Left renal pelvis (tissue), 4 donors: Measurements from ENCODE around the gene COL4A3. TPM values are rescaled to one million over a fixed set of nuclear protein-coding genes. Genes with fewer than 3 reads are reported as not detected.

ENCODE experiments used
- DNase-seq, 4 donors: peaks; one replicate each; pipeline ENCODE4 v3.0.0-alpha.2; 2013; ENCODE audit warnings: low read depth in 4 of 4, low spot score in 3 of 4
- polyA plus RNA-seq, 4 donors: library from polyadenylated mRNA; unstranded; fragments of 120-200 nt; gene quantifications; one replicate each; pipeline ENCODE4 v1.2.1, GENCODE V29; 2013; ENCODE audit not compliant: insufficient read length in 4 of 4

COL4A3 gene
- 10 to 100 TPM in 3 of 4 donors, 1 to 10 TPM in 1; 1.6 to 65.0 (median 48.5) TPM for polyA plus RNA-seq

DNA sequence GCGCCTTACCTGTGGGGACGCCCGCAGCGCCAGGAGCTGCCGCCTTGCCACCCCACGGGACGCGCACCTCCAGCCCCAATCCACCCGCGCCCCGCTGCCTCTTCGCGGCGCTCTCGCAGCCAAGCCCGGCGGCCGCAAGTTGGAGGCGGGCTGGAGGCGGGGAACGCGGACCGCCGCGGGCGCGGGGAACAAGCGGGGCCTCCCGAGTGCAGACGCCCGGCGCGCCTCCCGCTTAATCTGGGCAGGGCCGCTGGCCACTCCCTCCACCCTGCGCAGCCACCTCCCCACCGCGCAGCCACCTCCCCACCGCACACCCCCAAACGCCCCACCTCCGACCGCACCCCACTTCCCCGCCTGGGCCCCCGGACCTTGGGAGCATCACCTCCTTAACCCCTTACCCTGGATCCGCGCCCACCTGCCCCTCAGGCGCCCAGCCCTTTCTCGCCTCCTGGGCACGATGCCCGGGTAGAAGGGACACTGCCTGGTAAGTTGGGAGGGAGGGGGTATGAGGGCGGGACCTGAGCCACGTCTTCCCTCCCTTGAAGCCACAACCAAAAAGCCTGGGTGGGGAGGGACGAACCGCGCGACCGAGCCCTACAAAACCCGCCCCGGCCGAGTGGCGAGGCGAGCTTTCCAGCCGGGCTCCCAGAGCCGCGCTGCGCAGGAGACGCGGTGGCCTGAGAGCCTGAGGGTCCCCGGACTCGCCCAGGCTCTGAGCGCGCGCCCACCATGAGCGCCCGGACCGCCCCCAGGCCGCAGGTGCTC is at the start of gene COL4A3, which contains the start of gene COL4A4:
Gene COL4A3 (plus strand): TSS at position 627 of the 765 bp plus-strand sequence. CDS start 103 bp downstream, at position 730.
Gene COL4A4 (minus strand): TSS at position 208 of the 765 bp plus-strand sequence. CDS start 16,722 bp downstream, outside the sequence.
- DNase-seq, result no peak

DNA sequence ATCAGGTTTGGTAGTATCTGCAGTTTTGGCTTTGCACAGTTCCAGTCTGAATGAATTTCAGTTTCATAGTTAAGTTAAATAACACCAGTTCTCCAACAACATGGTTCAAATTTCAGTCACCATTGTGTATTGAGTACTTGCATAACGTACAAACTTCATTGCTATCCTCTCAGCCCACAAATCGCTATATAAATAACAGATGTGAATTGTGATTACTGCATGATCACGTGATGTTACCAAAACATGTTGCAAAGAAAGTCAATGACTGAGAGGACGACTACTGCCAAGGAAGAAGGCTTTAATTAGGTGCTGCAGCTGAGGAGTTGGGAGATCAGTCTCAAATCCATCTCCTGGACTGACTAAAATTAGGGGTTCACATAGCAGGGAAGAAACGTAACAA is 48.7 kb upstream of the COL4A3 start:
- no peak for DNase-seq

GRCh38 chr2:227117027-227117426 is 47.4 kb upstream of the COL4A3 start:
- no peak for DNase-seq

GRCh38 chr2:227117852-227118251 is 46.6 kb upstream of the COL4A3 start:
- no peak for DNase-seq

- DNase-seq, result no peak
These were observed 46.1 kb upstream of the COL4A3 start for GRCh38 chr2:227118353-227118752.

GRCh38 chr2:227123697-227124096 is 40.7 kb upstream of the COL4A3 start:
- DNase-seq, result no peak

DNA sequence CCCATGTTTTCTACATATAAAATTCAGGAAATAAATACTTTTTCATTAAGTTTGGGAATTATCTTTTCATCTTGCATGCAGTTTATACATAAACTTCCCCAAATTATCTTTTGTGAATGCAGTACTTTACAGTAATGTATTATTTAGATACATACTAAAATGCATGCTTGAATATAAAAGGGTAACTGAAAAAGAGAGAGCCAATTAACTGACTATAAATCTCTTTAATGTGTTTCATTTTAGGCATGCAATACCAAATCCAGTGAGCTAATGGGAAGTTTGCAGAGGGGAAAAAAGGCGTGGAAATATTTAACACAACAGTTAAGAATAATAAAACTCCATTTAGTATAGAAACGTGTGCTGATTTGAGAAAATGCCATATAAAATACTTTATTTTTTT is 39.6 kb upstream of the COL4A3 start:
- no peak for DNase-seq

GRCh38 chr2:227125506-227125905 is 38.9 kb upstream of the COL4A3 start:
- no peak for DNase-seq

DNA sequence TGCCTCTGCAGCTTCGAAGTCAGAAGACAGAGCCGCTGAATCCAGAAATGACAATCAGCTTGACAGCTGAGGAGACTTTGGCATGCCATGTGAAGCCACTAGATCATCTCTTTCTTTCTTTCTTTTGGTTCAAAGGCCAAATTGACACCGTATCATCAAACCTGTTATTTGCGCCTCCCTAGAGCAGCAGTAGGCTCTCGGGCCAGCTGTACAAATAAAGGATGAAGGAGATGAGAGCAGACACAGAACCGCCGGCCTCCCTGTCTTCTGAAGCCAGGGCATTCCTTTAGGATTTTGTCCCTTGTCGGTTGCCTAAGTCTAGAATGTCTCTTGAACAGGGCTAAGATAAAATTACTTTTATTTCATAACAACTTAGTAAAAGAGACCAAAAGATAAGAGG is 37.2 kb upstream of the COL4A3 start:
- no peak for DNase-seq

DNA sequence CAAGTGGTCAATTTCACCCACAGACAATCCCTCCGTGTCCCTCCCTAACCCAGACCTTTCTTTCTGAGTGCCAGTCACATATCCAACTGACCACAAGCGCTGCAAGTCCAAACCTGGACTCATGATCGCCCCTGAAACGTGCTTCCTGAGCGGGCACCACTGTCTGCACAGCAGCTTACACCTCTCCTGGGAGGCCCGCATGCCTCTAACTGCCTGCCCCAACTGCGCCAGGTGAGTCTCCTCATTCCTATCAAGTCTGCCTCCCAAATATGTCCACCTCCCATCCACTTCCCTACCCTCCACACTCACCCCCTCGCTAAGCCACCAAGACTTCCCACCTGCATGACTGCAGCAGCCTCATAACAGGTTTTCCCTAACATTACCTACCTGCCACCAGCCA is 33.8 kb upstream of the COL4A3 start:
- no peak for DNase-seq

DNA sequence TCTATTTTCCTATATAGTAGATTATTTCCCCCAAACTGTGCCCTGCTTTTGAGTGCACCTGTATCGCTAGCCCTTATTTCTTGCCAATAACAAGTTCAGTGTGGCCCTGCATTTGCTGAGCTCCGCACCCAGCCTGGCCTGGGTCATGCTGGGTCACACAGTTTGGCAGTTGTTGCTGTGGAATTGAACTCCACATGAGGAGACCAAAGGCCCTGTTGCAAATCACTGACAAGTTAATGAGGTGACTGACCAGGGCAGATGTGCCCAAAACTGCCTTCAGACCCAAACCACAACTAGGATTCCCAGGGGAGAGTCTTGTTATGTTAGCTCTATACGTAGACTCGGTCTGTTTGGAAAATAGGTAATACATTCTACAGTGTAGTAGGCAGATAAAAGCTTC is 31.4 kb upstream of the COL4A3 start:
- no peak for DNase-seq

DNA sequence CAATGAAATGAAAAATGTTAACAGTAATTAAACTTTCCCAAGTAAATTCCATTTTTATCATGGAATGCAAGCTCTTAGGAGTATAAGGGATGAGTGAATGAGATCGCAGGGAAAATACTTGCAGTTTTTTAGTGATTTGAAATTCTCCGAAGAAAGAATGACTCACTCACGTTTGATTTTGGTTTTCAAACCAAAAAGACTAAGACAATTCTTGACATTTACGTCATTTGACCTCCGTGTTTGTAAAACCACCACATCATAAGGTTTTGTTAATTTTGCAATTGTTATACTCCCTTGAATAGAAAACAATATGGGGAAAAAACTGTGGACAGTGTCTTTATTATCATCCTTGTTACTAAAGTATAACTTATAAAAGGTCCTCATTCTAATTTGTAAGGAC is 29.8 kb upstream of the COL4A3 start:
- no peak for DNase-seq

GRCh38 chr2:227141301-227141700 is 23.1 kb upstream of the COL4A3 start:
- no peak for DNase-seq

GRCh38 chr2:227143895-227144294 is 20.5 kb upstream of the COL4A3 start:
- DNase-seq, result no peak

- no peak for DNase-seq
These were observed 18.0 kb upstream of the COL4A3 start for GRCh38 chr2:227146456-227146855.

DNA sequence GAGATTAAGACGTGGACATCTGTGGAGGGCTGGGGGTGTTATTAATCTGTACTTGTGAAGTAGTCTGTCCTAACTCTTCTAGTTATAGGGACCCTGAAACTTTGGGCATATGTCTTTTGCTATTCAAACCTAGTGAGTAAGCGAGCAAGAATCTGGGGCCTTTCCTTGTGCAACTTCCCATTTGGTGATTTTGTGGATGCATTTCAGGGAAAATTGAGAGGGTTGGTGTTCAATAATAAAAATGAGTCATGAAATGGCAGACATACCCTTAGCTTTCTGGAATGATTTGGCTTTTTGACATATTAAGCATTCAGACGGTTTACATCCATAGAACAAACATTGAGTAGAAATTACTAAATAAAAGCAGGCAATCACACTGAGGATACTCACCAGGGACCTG is 17.4 kb upstream of the COL4A3 start:
- no peak for DNase-seq

DNA sequence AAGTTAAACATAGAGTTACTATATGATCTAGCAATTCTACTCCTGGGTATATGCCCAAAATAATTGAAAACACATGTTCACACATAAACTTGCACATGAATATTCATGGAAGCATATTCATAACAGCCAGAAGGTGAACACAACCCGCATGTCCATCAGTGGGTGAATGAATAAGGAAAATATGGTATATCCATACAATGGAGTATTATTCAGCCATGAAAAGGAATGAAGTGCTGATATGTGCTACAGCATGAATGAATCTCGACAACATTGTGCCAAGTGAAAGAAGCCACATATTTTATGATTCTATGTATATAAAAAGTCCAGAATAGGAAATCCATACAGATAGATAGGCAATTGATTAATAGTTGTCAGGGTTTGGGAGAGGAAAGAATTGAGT is 16.3 kb upstream of the COL4A3 start:
- no peak for DNase-seq

- DNase-seq, result no peak
These were observed 14.0 kb upstream of the COL4A3 start for GRCh38 chr2:227150222-227150936.

- DNase-seq, result no peak
These were observed 12.2 kb upstream of the COL4A3 start for GRCh38 chr2:227152093-227152766.

- DNase-seq, result no peak
These were observed 11.1 kb upstream of the COL4A3 start for GRCh38 chr2:227153307-227153706.

- no peak for DNase-seq
These were observed 10.5 kb upstream of the COL4A3 start for GRCh38 chr2:227153758-227154486.
